GM10266 (cell line): ENCODE results near the gene TAS1R3.

Source experiments
- DNase-seq: peaks from one replicate; pipeline ENCODE4 v3.0.0; 2012; ENCODE audit errors: extremely low spot score
- TF ChIP-seq, protein P1 (sequence below): IDR thresholded peaks from 2 replicates; pipeline ENCODE4 v1.5.1; 2012; ENCODE audit warnings: mild to moderate bottlenecking, low read depth; ENCODE audit not compliant: control insufficient read depth, insufficient read depth; ENCODE audit errors: missing control alignments

The TAS1R3 gene

DNA sequence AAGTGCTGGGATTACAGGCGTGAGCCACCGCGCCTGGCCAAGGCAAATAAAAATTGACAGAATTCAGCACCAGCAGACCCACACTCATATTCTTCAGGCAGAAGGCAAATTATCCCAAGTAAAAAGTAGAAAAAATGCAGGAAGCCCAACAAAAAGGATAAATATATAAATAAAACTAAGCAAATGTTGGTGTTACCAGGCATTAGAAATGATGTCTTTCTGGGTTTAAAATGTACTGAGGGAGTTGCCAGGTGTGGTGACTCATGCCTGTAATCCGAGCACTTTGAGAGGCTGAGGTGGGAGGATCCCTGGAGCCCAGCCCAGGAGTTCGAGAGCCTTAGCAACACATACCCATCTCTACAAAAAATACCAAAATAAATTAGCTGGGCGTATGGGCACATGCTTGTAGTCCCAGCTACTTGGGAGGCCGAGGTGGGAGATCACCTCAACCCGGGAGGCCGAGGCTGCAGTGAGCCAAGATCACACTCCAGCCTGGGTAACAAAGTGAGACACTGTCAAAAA is 12.9 kb upstream of the TAS1R3 start:
- DNase-seq = no peak
- TF ChIP-seq, protein P1, sequence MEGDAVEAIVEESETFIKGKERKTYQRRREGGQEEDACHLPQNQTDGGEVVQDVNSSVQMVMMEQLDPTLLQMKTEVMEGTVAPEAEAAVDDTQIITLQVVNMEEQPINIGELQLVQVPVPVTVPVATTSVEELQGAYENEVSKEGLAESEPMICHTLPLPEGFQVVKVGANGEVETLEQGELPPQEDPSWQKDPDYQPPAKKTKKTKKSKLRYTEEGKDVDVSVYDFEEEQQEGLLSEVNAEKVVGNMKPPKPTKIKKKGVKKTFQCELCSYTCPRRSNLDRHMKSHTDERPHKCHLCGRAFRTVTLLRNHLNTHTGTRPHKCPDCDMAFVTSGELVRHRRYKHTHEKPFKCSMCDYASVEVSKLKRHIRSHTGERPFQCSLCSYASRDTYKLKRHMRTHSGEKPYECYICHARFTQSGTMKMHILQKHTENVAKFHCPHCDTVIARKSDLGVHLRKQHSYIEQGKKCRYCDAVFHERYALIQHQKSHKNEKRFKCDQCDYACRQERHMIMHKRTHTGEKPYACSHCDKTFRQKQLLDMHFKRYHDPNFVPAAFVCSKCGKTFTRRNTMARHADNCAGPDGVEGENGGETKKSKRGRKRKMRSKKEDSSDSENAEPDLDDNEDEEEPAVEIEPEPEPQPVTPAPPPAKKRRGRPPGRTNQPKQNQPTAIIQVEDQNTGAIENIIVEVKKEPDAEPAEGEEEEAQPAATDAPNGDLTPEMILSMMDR = no peak

GRCh38 chr1:1318777-1319645 is 12.1 kb upstream of the TAS1R3 start:
- no peak for DNase-seq

DNA sequence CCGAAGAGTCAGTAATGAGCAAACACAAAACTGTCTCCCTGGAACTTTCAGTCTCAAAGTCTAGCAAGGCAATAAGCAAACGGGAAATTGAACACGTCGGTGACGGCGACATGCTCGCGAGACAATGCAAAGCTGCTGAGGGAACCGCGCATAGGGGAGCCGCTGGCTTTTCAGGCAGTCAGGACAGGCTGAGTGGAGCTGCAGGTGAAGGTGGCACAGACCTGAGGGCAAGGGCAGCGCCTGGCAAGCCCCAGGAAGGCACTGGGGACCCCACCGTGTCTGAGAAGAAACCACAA is 11.5 kb upstream of the TAS1R3 start:
- TF ChIP-seq, protein P1 = no peak
- no peak for DNase-seq

More at GRCh38 chr1:1318777-1319645, 12.1 kb upstream of the TAS1R3 start:
- TF ChIP-seq, protein P1 = no peak

- no peak for DNase-seq
- TF ChIP-seq, protein P1 = no peak
These were observed 10.2 kb upstream of the TAS1R3 start for GRCh38 chr1:1320666-1321448.

DNA sequence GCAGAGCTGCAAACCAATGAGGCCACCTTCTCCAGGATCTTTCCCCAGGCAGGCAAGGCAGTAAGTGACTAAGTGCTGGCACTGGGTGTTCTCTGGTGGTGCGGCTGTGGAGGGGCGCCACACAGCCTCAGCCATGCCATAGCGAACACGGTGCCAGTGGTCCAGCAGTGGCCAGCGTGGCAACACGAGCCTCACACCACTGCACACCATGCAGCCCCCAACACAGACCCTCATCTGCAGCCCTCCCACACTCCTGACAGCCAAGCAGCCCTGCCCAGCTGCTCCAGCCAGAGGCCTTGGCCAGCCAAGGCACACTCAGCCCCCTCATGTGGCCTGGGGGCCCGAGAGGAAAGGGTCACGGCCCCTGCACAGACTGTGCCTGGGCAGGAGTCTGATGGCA is 9.6 kb upstream of the TAS1R3 start:
- TF ChIP-seq, protein P1 = no peak
- DNase-seq = no peak

- TF ChIP-seq, protein P1 = no peak
- DNase-seq = no peak
These were observed 8.7 kb upstream of the TAS1R3 start for GRCh38 chr1:1322418-1322817.
